ENCODE data around the gene CCDC174. TPM values are rescaled to one million over a fixed set of nuclear protein-coding genes. Genes with fewer than 3 reads are reported as not detected.

The CCDC174 gene
- total and polyA plus RNA-seq, 2 donors (not counting 3 experiments of a cell fraction or from before 2014, with no cell fraction given), result 4.7 to 16.6 TPM

GRCh38 chr3:14636496-14637087, 15.0 kb upstream of the CCDC174 start:
- H4K20me1 ChIP-seq (replicated peaks; ENCODE audit: control insufficient read depth, extremely low read depth, insufficient read depth, low read length), result no peaks in the 10 kb centered on the region
- H3K27me3 ChIP-seq (ENCODE audit: control insufficient read depth in 2 of 2, insufficient read depth in 2 of 2, low read length in 2 of 2), result peaks cover 2 to 3% of the 10 kb centered on the region in 2 experiments
- H3K36me3 ChIP-seq (ENCODE audit: control insufficient read depth in 2 of 2, extremely low read depth in 1 of 2, insufficient read depth in 2 of 2, low read length in 2 of 2), result no peaks in the 10 kb centered on the region
- no peaks in the 10 kb centered on the region for H3K79me2 ChIP-seq (ENCODE audit: control insufficient read depth, insufficient read depth, low read length)
- dilution Hi-C loops (cut with MboI; ENCODE audit: extremely low pct_ligation_motif_present, low sequenced_read_pairs) (no loop called here), intact Hi-C loops (cut with micrococcal nuclease) (no loop called here)
- no peaks in the 10 kb centered on the region for H3K9me3 ChIP-seq (replicated peaks; ENCODE audit: control insufficient read depth, insufficient read depth, low read length)
- CTCF ChIA-PET, result interaction anchor here (1.5 to 2.9 kb wide), 5 partner anchors 10 to 285 kb away, joined by 3 to 14 read pairs (median 7); partner anchors contain the start of gene CCDC174
- no peak for FAIRE-seq
- no peak overlapping the region for H3K4me2 ChIP-seq (ENCODE audit: insufficient read depth, low read length)
- BruUV-seq (replicated peaks), result no TSS peak
- no peaks in the 10 kb centered on the region for H3K9me1 ChIP-seq (replicated peaks; ENCODE audit: control insufficient read depth, extremely low read depth, insufficient read depth, low read length)
- H3K4me1 ChIP-seq (ENCODE audit: control insufficient read depth, extremely low read depth, insufficient read depth, low read length), result peaks cover 15% of the 10 kb centered on the region
- H2AFZ ChIP-seq (ENCODE audit: low read depth, low read length), result no peak overlapping the region
- TF ChIP-seq CTCF (IDR thresholded peaks at IDR 0.05; ENCODE audit: extremely low read depth in 1 of 2, insufficient read depth in 1 of 2, low read depth in 1 of 2, low read length in 2 of 2), result no peak
- TF ChIP-seq JUN (IDR thresholded peaks at IDR 0.05; ENCODE audit: borderline replicate concordance, insufficient read depth, insufficient read length, low read depth), result no peak
- TF ChIP-seq MYC (IDR thresholded peaks at IDR 0.05; ENCODE audit: low read depth, low read length), result no peak
- no peak for TF ChIP-seq EZH2 (IDR thresholded peaks at IDR 0.05; ENCODE audit: borderline replicate concordance, low read depth, low read length, severe bottlenecking)
- TF ChIP-seq GATA2 (IDR thresholded peaks at IDR 0.05; ENCODE audit: insufficient read depth, insufficient read length, low read depth, low read length), result no peak
- TF ChIP-seq POLR2AphosphoS5 (IDR thresholded peaks at IDR 0.05; ENCODE audit: insufficient read depth, low read depth, low read length), result no peak
- TF ChIP-seq MAX (IDR thresholded peaks at IDR 0.05; ENCODE audit: insufficient read depth, insufficient read length), result no peak
- TF ChIP-seq POLR2A (IDR thresholded peaks at IDR 0.05; ENCODE audit: low read depth, low read length), result no peak
- no peak for TF ChIP-seq FOS (IDR thresholded peaks at IDR 0.05; ENCODE audit: borderline replicate concordance, insufficient read depth, low read length)
- DNase-seq (ENCODE audit: low read depth, low spot score), result no peak
- no peak overlapping the region for H3K27ac ChIP-seq (ENCODE audit: insufficient read depth, low read depth, low read length)
- POLR2A ChIA-PET, result no interaction called here
- H3K9ac ChIP-seq (replicated peaks; ENCODE audit: extremely low read depth, insufficient read depth, low read length), result no peak overlapping the region
- H3K4me3 ChIP-seq (replicated peaks in 1 of 3; ENCODE audit: insufficient read depth in 1 of 3, low read depth in 1 of 3, low read length in 3 of 3), result no peak overlapping the region

Data from endothelial cell of umbilical vein (primary cell).